HL-60 (cell line): Measurements from ENCODE around the gene AIRE.

Experiments used
- CTCF ChIP-seq: IDR thresholded peaks from one replicate; pipeline ENCODE4 v1.5.1; 2011; ENCODE audit warnings: low read length, control low read depth, inconsistent platforms; ENCODE audit not compliant: insufficient read depth
- GABPA ChIP-seq: IDR thresholded peaks from 2 replicates; pipeline ENCODE4 v1.6.1; 2012; ENCODE audit warnings: low read depth
- POLR2AphosphoS5 ChIP-seq: IDR thresholded peaks from 2 replicates; pipeline ENCODE4 v1.6.1; 2012; ENCODE audit warnings: low read depth
- SPI1 ChIP-seq: IDR thresholded peaks from 2 replicates; pipeline ENCODE4 v1.6.1; 2012; ENCODE audit warnings: low read depth, mild to moderate bottlenecking, borderline replicate concordance

GRCh38 chr21:44329971-44330681 lies 44.5 kb downstream of the AIRE start:
- no peak for TF ChIP-seq CTCF
- no peak; the same call in 1 of the 2 replicates for TF ChIP-seq POLR2AphosphoS5
- no peak for TF ChIP-seq SPI1
- TF ChIP-seq GABPA = no peak
